Cardiac fibroblast (primary cell): ENCODE results near the gene SPATA2.
"Not testable (repeated sequence)": the region's sequence is repeated elsewhere in the genome, so short reads cannot be mapped to it uniquely, and the experiment has no call there.

ENCODE experiments used
- DNase-seq, 2 donors: peaks; one replicate each; pipeline versions ENCODE4 v3.0.0 to v3.0.0-alpha.2; 2010; ENCODE audit warnings: low read depth in 2 of 2
- H3K4me3 ChIP-seq, 2 donors: replicated peaks in 1 of 2; 1 replicate in 1 of 2; 2 replicates in 1 of 2; pipeline ENCODE4 v1.5.1; 2011; ENCODE audit warnings: low read depth in 2 of 2, low read length in 2 of 2, mild to moderate bottlenecking in 2 of 2, moderate library complexity in 1 of 2
- CTCF ChIP-seq: IDR thresholded peaks from one replicate; pipeline ENCODE4 v1.5.1; 2011; ENCODE audit warnings: low read depth, mild to moderate bottlenecking, low read length, inconsistent platforms

SPATA2 gene

GRCh38 chr20:49865559-49865958 lies 49.8 kb downstream of the SPATA2 start:
- DNase-seq = no peak
- no peak for TF ChIP-seq CTCF
- no peak overlapping the region for H3K4me3 ChIP-seq

- no peak for DNase-seq
- TF ChIP-seq CTCF = no peak
- no peak overlapping the region for H3K4me3 ChIP-seq
Observed at GRCh38 chr20:49863666-49864065, 51.7 kb downstream of the SPATA2 start.

- TF ChIP-seq CTCF = no peak
- no peak for DNase-seq
- no peak overlapping the region for H3K4me3 ChIP-seq
Observed at GRCh38 chr20:49862607-49863200, 52.6 kb downstream of the SPATA2 start.

GRCh38 chr20:49861232-49861631 lies 54.1 kb downstream of the SPATA2 start:
- not testable (repeated sequence) for DNase-seq, H3K4me3 ChIP-seq

- H3K4me3 ChIP-seq = no peak overlapping the region
- DNase-seq = no peak
- no peak for TF ChIP-seq CTCF
Observed at GRCh38 chr20:49859807-49860206, 55.5 kb downstream of the SPATA2 start.

- DNase-seq = no peak
- no peak for TF ChIP-seq CTCF
- H3K4me3 ChIP-seq = no peak overlapping the region
Observed at GRCh38 chr20:49859011-49859410, 56.3 kb downstream of the SPATA2 start.

GRCh38 chr20:49858076-49858585 lies 57.2 kb downstream of the SPATA2 start:
- H3K4me3 ChIP-seq = no peak overlapping the region
- peak in 1 of 2 donors; percentile 59 for DNase-seq
- no peak for TF ChIP-seq CTCF
